Trophoblast cell (in vitro differentiated cells and primary cell): ENCODE results near the gene AAGAB.

Experiments
- DNase-seq, 2 donors: peaks; one replicate each; pipeline ENCODE4 v3.0.0-alpha.2; 2016
- H2AFZ ChIP-seq: 2 replicates; pipeline ENCODE4 v1.6.1; 2013; ENCODE audit warnings: low read length, moderate library complexity, mild to moderate bottlenecking; ENCODE audit not compliant: insufficient read depth, poor library complexity
- H2AK5ac ChIP-seq: 2 replicates; pipeline ENCODE4 v1.6.1; 2013; ENCODE audit warnings: mild to moderate bottlenecking, low read length
- H2BK120ac ChIP-seq: 2 replicates; pipeline ENCODE4 v1.6.1; 2013; ENCODE audit warnings: low read length, mild to moderate bottlenecking, moderate library complexity; ENCODE audit not compliant: insufficient read depth, poor library complexity
- H2BK12ac ChIP-seq: 2 replicates; pipeline ENCODE4 v1.6.1; 2013; ENCODE audit warnings: mild to moderate bottlenecking, low read length, moderate library complexity
- H2BK5ac ChIP-seq: 2 replicates; pipeline ENCODE4 v1.6.1; 2013; ENCODE audit warnings: low read length, low read depth, moderate library complexity, mild to moderate bottlenecking; ENCODE audit not compliant: poor library complexity
- H3K14ac ChIP-seq: 2 replicates; pipeline ENCODE4 v1.6.1; 2013; ENCODE audit warnings: mild to moderate bottlenecking, low read length
- H3K18ac ChIP-seq: 2 replicates; pipeline ENCODE4 v1.6.1; 2013; ENCODE audit warnings: mild to moderate bottlenecking, low read length
- H3K23ac ChIP-seq: 2 replicates; pipeline ENCODE4 v1.6.1; 2013; ENCODE audit warnings: low read length
- H3K27ac ChIP-seq: 2 replicates; pipeline ENCODE4 v1.5.1; 2013; ENCODE audit warnings: low read depth, mild to moderate bottlenecking, inconsistent platforms, low read length, moderate library complexity
- H3K27me3 ChIP-seq: 2 replicates; pipeline ENCODE4 v1.6.1; 2013; ENCODE audit warnings: inconsistent platforms, mild to moderate bottlenecking, low read length, moderate library complexity; ENCODE audit not compliant: insufficient read depth
- H3K36me3 ChIP-seq, 2 experiments: 1 replicate in 1 of 2; 2 replicates in 1 of 2; pipeline ENCODE4 v1.6.1; 2013; ENCODE audit warnings: low read length in 2 of 2, mild to moderate bottlenecking in 2 of 2, moderate library complexity in 1 of 2; ENCODE audit not compliant: insufficient read depth in 2 of 2, control insufficient read depth in 1 of 2
- H3K4ac ChIP-seq: 2 replicates; pipeline ENCODE4 v1.6.1; 2013; ENCODE audit warnings: low read depth, mild to moderate bottlenecking, low read length, moderate library complexity
- H3K4me1 ChIP-seq, 2 experiments: 1 replicate in 1 of 2; 2 replicates in 1 of 2; pipeline ENCODE4 v1.6.1; 2013; ENCODE audit warnings: low read length in 2 of 2, mild to moderate bottlenecking in 2 of 2, moderate library complexity in 1 of 2; ENCODE audit not compliant: insufficient read depth in 2 of 2, control insufficient read depth in 1 of 2
- H3K4me2 ChIP-seq: 2 replicates; pipeline ENCODE4 v1.6.1; 2013; ENCODE audit warnings: inconsistent platforms, mild to moderate bottlenecking, low read length, moderate library complexity
- H3K4me3 ChIP-seq: 2 replicates; pipeline ENCODE4 v1.5.1; 2013; ENCODE audit warnings: mild to moderate bottlenecking, low read depth, low read length, inconsistent platforms
- H3K79me1 ChIP-seq: one replicate; pipeline ENCODE4 v1.6.1; 2013; ENCODE audit warnings: low read length
- H3K79me2 ChIP-seq: 2 replicates; pipeline ENCODE4 v1.6.1; 2013; ENCODE audit warnings: low read length, mild to moderate bottlenecking; ENCODE audit not compliant: control insufficient read depth, insufficient read depth, poor library complexity
- H3K9ac ChIP-seq: 2 replicates; pipeline ENCODE4 v1.6.1; 2013; ENCODE audit warnings: mild to moderate bottlenecking, low read length
- H3K9me3 ChIP-seq: 2 replicates; pipeline ENCODE4 v1.6.1; 2013; ENCODE audit warnings: low read depth, mild to moderate bottlenecking, control low read depth, inconsistent platforms, low read length; ENCODE audit not compliant: insufficient read depth
- H4K12ac ChIP-seq: 2 replicates; pipeline ENCODE4 v1.6.1; 2013; ENCODE audit warnings: low read depth, mild to moderate bottlenecking, low read length, moderate library complexity
- H4K8ac ChIP-seq: 2 replicates; pipeline ENCODE4 v1.6.1; 2013; ENCODE audit warnings: low read depth, mild to moderate bottlenecking, low read length, moderate library complexity
- H4K91ac ChIP-seq: one replicate; pipeline ENCODE4 v1.6.1; 2013; ENCODE audit warnings: low read depth, mild to moderate bottlenecking, low read length, moderate library complexity
- WGBS: extraction: QIAGEN DNeasy Blood & Tissue Kit; methylation state at CpG from one replicate; pipeline ENCODE4 v1.1.7; 2013; ENCODE audit warnings: missing lambda C conversion rate; ENCODE audit not compliant: insufficient read length, insufficient coverage; ENCODE audit errors: extremely low coverage; 5-methylcytosine and 5-hydroxymethylcytosine counted together

Gene AAGAB

GRCh38 chr15:67227846-67228245 is 26.6 kb downstream of the AAGAB start:
- Histone ChIP-seq H4K12ac (no peak overlapping the region), H3K27ac (no peak overlapping the region), H3K9ac (no peak overlapping the region), H3K79me1 (no peaks in the 10 kb centered on the region), H2BK12ac (no peak overlapping the region), H4K91ac (no peak overlapping the region), H3K9me3 (no peaks in the 10 kb centered on the region), H2BK5ac (no peak overlapping the region), H3K27me3 (no peaks in the 10 kb centered on the region), H2AK5ac (no peak overlapping the region), H4K8ac (no peak overlapping the region), H3K4me2 (no peak overlapping the region), H2BK120ac (no peak overlapping the region), H3K4me1 (peaks cover 0 to 4% of the 10 kb centered on the region in 2 experiments), H3K4me3 (no peak overlapping the region), H3K14ac (no peak overlapping the region), H3K23ac (no peak overlapping the region), H2AFZ (no peak overlapping the region), H3K4ac (no peak overlapping the region), H3K79me2 (no peaks in the 10 kb centered on the region), H3K18ac (no peak overlapping the region), H3K36me3 (peaks cover 3 to 4% of the 10 kb centered on the region in 2 experiments)
- DNase-seq, result no peak
- WGBS, result no CpG with 5 or more reads among the region's 1 CpG

- H3K18ac ChIP-seq, result no peak overlapping the region
- DNase-seq, result no peak
- WGBS, result no CpG with 5 or more reads among the region's 1 CpG
- H3K4me3 ChIP-seq, result no peak overlapping the region
- H3K27ac ChIP-seq, result no peak overlapping the region
- no peak overlapping the region for H4K91ac ChIP-seq
- no peaks in the 10 kb centered on the region for H3K9me3 ChIP-seq
- no peak overlapping the region for H4K8ac ChIP-seq
- no peak overlapping the region for H2AFZ ChIP-seq
- no peak overlapping the region for H2AK5ac ChIP-seq
- no peak overlapping the region for H3K9ac ChIP-seq
- H3K36me3 ChIP-seq, result peaks cover 3 to 4% of the 10 kb centered on the region in 2 experiments
- no peak overlapping the region for H2BK120ac ChIP-seq
- no peaks in the 10 kb centered on the region for H3K79me2 ChIP-seq
- no peak overlapping the region for H4K12ac ChIP-seq
- H3K4ac ChIP-seq, result no peak overlapping the region
- H2BK5ac ChIP-seq, result no peak overlapping the region
- no peaks in the 10 kb centered on the region for H3K27me3 ChIP-seq
- H3K4me1 ChIP-seq, result peaks cover 0 to 2% of the 10 kb centered on the region in 2 experiments
- no peak overlapping the region for H2BK12ac ChIP-seq
- H3K4me2 ChIP-seq, result no peak overlapping the region
- no peak overlapping the region for H3K14ac ChIP-seq
- H3K79me1 ChIP-seq, result no peaks in the 10 kb centered on the region
- no peak overlapping the region for H3K23ac ChIP-seq
These were observed 27.0 kb downstream of the AAGAB start for GRCh38 chr15:67227431-67227830.

GRCh38 chr15:67225336-67225735 is 29.1 kb downstream of the AAGAB start:
- no peak overlapping the region for H4K12ac ChIP-seq
- no peaks in the 10 kb centered on the region for H3K9me3 ChIP-seq
- no peak overlapping the region for H2AK5ac ChIP-seq
- no peak overlapping the region for H3K4ac ChIP-seq
- H3K18ac ChIP-seq, result no peak overlapping the region
- peak in 1 of 2 donors; percentile 58 for DNase-seq
- no peak overlapping the region for H2BK12ac ChIP-seq
- H3K14ac ChIP-seq, result no peak overlapping the region
- no peaks in the 10 kb centered on the region for H3K79me1 ChIP-seq
- no peak overlapping the region for H4K91ac ChIP-seq
- no peak overlapping the region for H3K4me2 ChIP-seq
- H3K27ac ChIP-seq, result no peak overlapping the region
- no peak overlapping the region for H2BK5ac ChIP-seq
- H3K79me2 ChIP-seq, result no peaks in the 10 kb centered on the region
- H3K9ac ChIP-seq, result no peak overlapping the region
- H4K8ac ChIP-seq, result no peak overlapping the region
- H3K4me3 ChIP-seq, result no peak overlapping the region
- H3K23ac ChIP-seq, result no peak overlapping the region
- H2BK120ac ChIP-seq, result no peak overlapping the region
- H3K27me3 ChIP-seq, result no peaks in the 10 kb centered on the region
- no peak overlapping the region for H2AFZ ChIP-seq
- peaks cover under 1 to 2% of the 10 kb centered on the region in 2 experiments for H3K36me3 ChIP-seq
- WGBS, result no CpG with 5 or more reads among the region's 2 CpGs
- no peaks in the 10 kb centered on the region for H3K4me1 ChIP-seq

GRCh38 chr15:67224889-67225288 is 29.6 kb downstream of the AAGAB start:
- Histone ChIP-seq H3K18ac (no peak overlapping the region), H2AFZ (no peak overlapping the region)

More at GRCh38 chr15:67224889-67225288, 29.6 kb downstream of the AAGAB start:
- no peak overlapping the region for H3K9ac ChIP-seq
- no peak overlapping the region for H2BK12ac ChIP-seq
- WGBS, result no CpG with 5 or more reads among the region's 3 CpGs
- no peak overlapping the region for H4K91ac ChIP-seq
- H3K23ac ChIP-seq, result no peak overlapping the region
- H3K4ac ChIP-seq, result no peak overlapping the region
- H2AK5ac ChIP-seq, result no peak overlapping the region
- peaks cover 0 to 2% of the 10 kb centered on the region in 2 experiments for H3K36me3 ChIP-seq
- H3K27ac ChIP-seq, result no peak overlapping the region
- H3K14ac ChIP-seq, result no peak overlapping the region
- H4K12ac ChIP-seq, result no peak overlapping the region
- peak; percentile 25 to 47 for DNase-seq
- no peaks in the 10 kb centered on the region for H3K79me2 ChIP-seq
- H3K4me3 ChIP-seq, result no peak overlapping the region
- H4K8ac ChIP-seq, result no peak overlapping the region
- no peaks in the 10 kb centered on the region for H3K9me3 ChIP-seq
- H3K4me2 ChIP-seq, result no peak overlapping the region
- H2BK120ac ChIP-seq, result no peak overlapping the region
- no peaks in the 10 kb centered on the region for H3K27me3 ChIP-seq
- no peaks in the 10 kb centered on the region for H3K79me1 ChIP-seq
- H2BK5ac ChIP-seq, result no peak overlapping the region
- H3K4me1 ChIP-seq, result no peaks in the 10 kb centered on the region
